PC-9 (cell line): ENCODE measurements around the gene SLC22A3. TPM values are rescaled to one million over a fixed set of nuclear protein-coding genes. Genes with fewer than 3 reads are reported as not detected.
"Not testable (repeated sequence)": the region's sequence is repeated elsewhere in the genome, so short reads cannot be mapped to it uniquely, and the experiment has no call there.

Experiments used
- BruUV-seq: library from RNA; stranded (reverse); fragments of 400-500 nt; replicated peaks from 2 replicates; lab custom pipeline; 2021; lab: Mats Ljungman, UMichigan
- CTCF ChIA-PET: fragments of 300-600 bp; sonication (Branson Sonifier 250); formaldehyde crosslinking; loops from one replicate; lab custom pipeline; 2022; ENCODE audit warnings: antibody characterized with exemption; lab: Charles Lee
- POLR2A ChIA-PET: fragments of 300-600 bp; sonication (Branson Sonifier 250); formaldehyde crosslinking; loops from one replicate; lab custom pipeline; 2022; ENCODE audit warnings: antibody characterized with exemption; ENCODE audit not compliant: unreplicated experiment; lab: Charles Lee
- DNase-seq, 2 experiments: peaks; one replicate each; pipeline versions ENCODE4 v3.0.0 to v3.0.0-alpha.2; 2015 to 2022; ENCODE audit warnings: mixed read lengths in 1 of 2
- H2AFZ ChIP-seq: fragments of 200-600 bp; sonication (generic); 2 replicates; pipeline ENCODE4 v1.8.1; 2017; ENCODE audit warnings: antibody characterized with exemption
- H3F3A ChIP-seq: fragments of 200-600 bp; sonication (generic); 2 replicates; pipeline ENCODE4 v1.8.1; 2017; ENCODE audit warnings: antibody characterized with exemption, mild to moderate bottlenecking, low read depth; ENCODE audit not compliant: insufficient read depth
- H3K27ac ChIP-seq: fragments of 200-600 bp; sonication (generic); 2 replicates; pipeline ENCODE4 v1.6.1; 2016; ENCODE audit warnings: mixed run types
- H3K27me3 ChIP-seq: fragments of 200-600 bp; sonication (generic); 2 replicates; pipeline ENCODE4 v1.6.1; 2016; ENCODE audit warnings: low read depth, mixed run types; ENCODE audit not compliant: insufficient read depth
- H3K36me3 ChIP-seq: fragments of 200-600 bp; sonication (generic); 2 replicates; pipeline ENCODE4 v1.6.1; 2016; ENCODE audit warnings: low read depth, mixed run types
- H3K4me1 ChIP-seq: fragments of 200-600 bp; sonication (generic); replicated peaks from 2 replicates; pipeline ENCODE4 v1.6.1; 2016; ENCODE audit warnings: mixed run types; ENCODE audit not compliant: insufficient read depth
- H3K4me2 ChIP-seq: fragments of 200-600 bp; sonication (generic); 2 replicates; pipeline ENCODE4 v1.6.1; 2017; ENCODE audit warnings: mixed run types
- H3K4me3 ChIP-seq: fragments of 200-600 bp; sonication (generic); 2 replicates; pipeline ENCODE4 v1.6.1; 2016; ENCODE audit warnings: mixed run types
- H3K79me2 ChIP-seq: fragments of 200-600 bp; sonication (generic); 2 replicates; pipeline ENCODE4 v1.6.1; 2017; ENCODE audit warnings: low read depth, mixed run types
- H3K9me2 ChIP-seq: fragments of 200-600 bp; sonication (generic); 2 replicates; pipeline ENCODE4 v1.8.1; 2017; ENCODE audit warnings: mild to moderate bottlenecking; ENCODE audit not compliant: insufficient read depth
- H3K9me3 ChIP-seq: fragments of 200-600 bp; sonication (generic); 2 replicates; pipeline ENCODE4 v1.8.1; 2016; ENCODE audit warnings: low read depth; ENCODE audit not compliant: insufficient read depth
- H4K20me1 ChIP-seq: fragments of 200-600 bp; sonication (generic); 2 replicates; pipeline ENCODE4 v1.8.1; 2017; ENCODE audit not compliant: insufficient read depth
- EZH2 ChIP-seq: fragments of 200-600 bp; sonication (generic); IDR thresholded peaks from 2 replicates; pipeline ENCODE4 v1.8.0; 2017; ENCODE audit warnings: antibody characterized with exemption, low read depth
- intact Hi-C: fragments of 100-400 bp; cut with micrococcal nuclease; formaldehyde crosslinking; loops from one replicate; pipeline ENCODE4 v1.10.0; 2022; ENCODE audit not compliant: unreplicated experiment
- total RNA-seq: library from RNA; stranded (reverse); gene quantifications from 2 replicates; pipeline ENCODE4 v1.2.3, GENCODE V29; 2021
- TF ChIP-seq, protein P1 (sequence below): fragments of 200-600 bp; sonication (generic); conservative IDR thresholded peaks from 2 replicates; pipeline ENCODE4 v1.6.1; 2017; ENCODE audit warnings: mixed run types, antibody characterized with exemption, mild to moderate bottlenecking, moderate library complexity

SLC22A3 gene
- total RNA-seq, 1 experiment from 2014 or later: not detected

DNA sequence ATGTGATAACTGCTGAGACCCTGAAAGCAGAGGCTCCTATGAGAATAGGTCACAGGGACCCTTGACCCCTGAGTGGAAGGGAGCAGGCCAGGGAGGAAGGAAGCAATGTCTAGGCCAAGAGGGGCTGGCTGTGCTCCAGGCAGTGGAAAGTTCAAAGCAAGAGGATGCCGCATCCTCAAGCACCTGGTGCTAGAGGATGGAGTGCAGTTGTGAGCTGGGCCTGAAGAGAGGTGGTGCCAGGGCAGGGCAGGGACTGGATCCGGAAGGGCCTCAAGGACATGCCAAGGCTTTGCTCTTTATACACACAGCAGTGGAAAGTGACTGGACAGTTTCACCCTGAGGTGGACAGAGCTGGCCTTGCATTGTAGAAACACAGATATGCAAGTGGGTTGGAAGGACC lies 97.0 kb downstream of the SLC22A3 start:
- TF ChIP-seq, protein P1, sequence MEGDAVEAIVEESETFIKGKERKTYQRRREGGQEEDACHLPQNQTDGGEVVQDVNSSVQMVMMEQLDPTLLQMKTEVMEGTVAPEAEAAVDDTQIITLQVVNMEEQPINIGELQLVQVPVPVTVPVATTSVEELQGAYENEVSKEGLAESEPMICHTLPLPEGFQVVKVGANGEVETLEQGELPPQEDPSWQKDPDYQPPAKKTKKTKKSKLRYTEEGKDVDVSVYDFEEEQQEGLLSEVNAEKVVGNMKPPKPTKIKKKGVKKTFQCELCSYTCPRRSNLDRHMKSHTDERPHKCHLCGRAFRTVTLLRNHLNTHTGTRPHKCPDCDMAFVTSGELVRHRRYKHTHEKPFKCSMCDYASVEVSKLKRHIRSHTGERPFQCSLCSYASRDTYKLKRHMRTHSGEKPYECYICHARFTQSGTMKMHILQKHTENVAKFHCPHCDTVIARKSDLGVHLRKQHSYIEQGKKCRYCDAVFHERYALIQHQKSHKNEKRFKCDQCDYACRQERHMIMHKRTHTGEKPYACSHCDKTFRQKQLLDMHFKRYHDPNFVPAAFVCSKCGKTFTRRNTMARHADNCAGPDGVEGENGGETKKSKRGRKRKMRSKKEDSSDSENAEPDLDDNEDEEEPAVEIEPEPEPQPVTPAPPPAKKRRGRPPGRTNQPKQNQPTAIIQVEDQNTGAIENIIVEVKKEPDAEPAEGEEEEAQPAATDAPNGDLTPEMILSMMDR: no peak
- no peak for TF ChIP-seq EZH2
- intact Hi-C loops: no loop called here
- no TSS peak for BruUV-seq
- CTCF ChIA-PET: no interaction called here
- no peaks in the 10 kb centered on the region for H3K36me3 ChIP-seq
- H3K27me3 ChIP-seq: no peaks in the 10 kb centered on the region
- no peaks in the 10 kb centered on the region for H3F3A ChIP-seq
- no peaks in the 10 kb centered on the region for H3K79me2 ChIP-seq
- POLR2A ChIA-PET: no interaction called here
- H3K4me2 ChIP-seq: no peak overlapping the region
- no peak overlapping the region for H3K4me3 ChIP-seq
- no peaks in the 10 kb centered on the region for H3K9me2 ChIP-seq
- no peak for DNase-seq
- H3K9me3 ChIP-seq: peaks cover 2% of the 10 kb centered on the region; the same call in 1 of the 2 replicates
- no peaks in the 10 kb centered on the region for H4K20me1 ChIP-seq
- H3K27ac ChIP-seq: no peak overlapping the region
- H2AFZ ChIP-seq: no peak overlapping the region
- no peaks in the 10 kb centered on the region for H3K4me1 ChIP-seq

GRCh38 chr6:160447350-160447749 lies 99.2 kb downstream of the SLC22A3 start:
- H4K20me1 ChIP-seq: no peaks in the 10 kb centered on the region
- H2AFZ ChIP-seq: no peak overlapping the region
- no TSS peak for BruUV-seq
- CTCF ChIA-PET: no interaction called here
- no peak overlapping the region for H3K4me2 ChIP-seq
- POLR2A ChIA-PET: no interaction called here
- H3K9me2 ChIP-seq: no peaks in the 10 kb centered on the region
- H3K4me3 ChIP-seq: no peak overlapping the region
- no peaks in the 10 kb centered on the region for H3K36me3 ChIP-seq
- H3K27ac ChIP-seq: no peak overlapping the region
- H3K27me3 ChIP-seq: no peaks in the 10 kb centered on the region
- intact Hi-C loops: no loop called here
- no peaks in the 10 kb centered on the region for H3K4me1 ChIP-seq
- H3K9me3 ChIP-seq: peaks cover 3% of the 10 kb centered on the region; the same call in 1 of the 2 replicates
- no peaks in the 10 kb centered on the region for H3K79me2 ChIP-seq
- H3F3A ChIP-seq: no peaks in the 10 kb centered on the region
- TF ChIP-seq EZH2: no peak
- TF ChIP-seq, protein P1: no peak
- no peak for DNase-seq

DNA sequence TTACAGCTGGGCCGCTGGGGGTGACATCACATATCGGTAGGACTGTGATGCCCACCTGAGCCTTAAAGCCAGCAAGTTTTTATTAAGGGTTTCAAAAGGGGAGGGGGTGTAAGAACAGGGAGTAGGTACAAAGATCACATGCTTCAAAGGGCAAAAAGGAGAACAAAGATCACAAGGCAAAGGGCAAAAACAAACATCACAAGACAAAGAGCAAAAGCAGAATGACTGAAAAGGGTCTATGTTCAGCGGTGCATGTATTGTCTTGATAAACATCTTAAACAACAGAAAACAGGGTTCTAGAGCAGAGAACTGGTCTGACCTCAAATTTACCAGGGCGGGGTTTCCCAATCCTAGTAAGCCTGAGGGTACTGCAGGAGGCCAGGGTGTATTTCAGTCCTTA lies 101.6 kb downstream of the SLC22A3 start:
- DNase-seq, CTCF ChIA-PET, BruUV-seq, H3F3A ChIP-seq, H2AFZ ChIP-seq, H3K4me3 ChIP-seq, H3K4me1 ChIP-seq, H4K20me1 ChIP-seq, H3K4me2 ChIP-seq, H3K36me3 ChIP-seq, H3K27ac ChIP-seq, H3K27me3 ChIP-seq, H3K79me2 ChIP-seq, POLR2A ChIA-PET, H3K9me3 ChIP-seq, H3K9me2 ChIP-seq: not testable (repeated sequence)
- intact Hi-C loops: loop anchor here (10.0 kb wide), 1 partner anchor 755 kb away; the partner anchor contains the start of gene SOD2

DNA sequence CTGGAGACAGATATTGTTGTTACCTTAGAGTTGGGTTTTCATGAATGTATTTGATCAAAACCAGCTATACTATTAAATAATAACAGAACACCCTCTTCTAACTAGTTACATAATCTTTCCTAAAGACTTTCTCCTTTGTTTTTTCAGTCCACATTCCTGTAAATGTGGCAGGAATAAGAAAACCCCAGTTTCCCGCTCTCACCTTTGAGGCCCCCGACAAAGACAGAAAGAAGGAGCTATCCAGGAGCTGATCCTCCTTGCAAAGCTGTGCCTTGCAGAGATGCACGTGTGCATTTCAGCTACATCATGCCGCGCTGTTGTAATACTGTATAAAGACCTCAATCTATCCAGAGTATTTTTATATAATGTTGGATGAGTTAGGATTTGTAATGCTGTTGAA lies 102.7 kb downstream of the SLC22A3 start:
- no peak overlapping the region for H3K27ac ChIP-seq
- no peaks in the 10 kb centered on the region for H3K27me3 ChIP-seq
- H3K4me3 ChIP-seq: no peak overlapping the region
- H3K36me3 ChIP-seq: no peaks in the 10 kb centered on the region
- peaks cover 3% of the 10 kb centered on the region; the same call in 1 of the 2 replicates for H3K9me3 ChIP-seq
- H4K20me1 ChIP-seq: no peaks in the 10 kb centered on the region
- peaks cover 6% of the 10 kb centered on the region; the same call in 1 of the 2 replicates for H3K4me1 ChIP-seq
- no peaks in the 10 kb centered on the region for H3K9me2 ChIP-seq
- no peaks in the 10 kb centered on the region for H3K79me2 ChIP-seq
- BruUV-seq: no TSS peak
- ChIA-PET POLR2A (no interaction called here), CTCF (no interaction called here)
- intact Hi-C loops: loop anchor here (10.0 kb wide), 1 partner anchor 756 kb away; the partner anchor contains the start of gene SOD2
- TF ChIP-seq, protein P1: no peak
- TF ChIP-seq EZH2: no peak
- no peak overlapping the region for H3K4me2 ChIP-seq
- no peaks in the 10 kb centered on the region for H3F3A ChIP-seq
- DNase-seq: no peak
- no peak overlapping the region for H2AFZ ChIP-seq
